ENCODE measurements around the gene DPYSL5. TPM values are rescaled to one million over a fixed set of nuclear protein-coding genes. Genes with fewer than 3 reads are reported as not detected.

The DPYSL5 gene
- total RNA-seq, 4 donors from 2014 or later, result not detected

DNA sequence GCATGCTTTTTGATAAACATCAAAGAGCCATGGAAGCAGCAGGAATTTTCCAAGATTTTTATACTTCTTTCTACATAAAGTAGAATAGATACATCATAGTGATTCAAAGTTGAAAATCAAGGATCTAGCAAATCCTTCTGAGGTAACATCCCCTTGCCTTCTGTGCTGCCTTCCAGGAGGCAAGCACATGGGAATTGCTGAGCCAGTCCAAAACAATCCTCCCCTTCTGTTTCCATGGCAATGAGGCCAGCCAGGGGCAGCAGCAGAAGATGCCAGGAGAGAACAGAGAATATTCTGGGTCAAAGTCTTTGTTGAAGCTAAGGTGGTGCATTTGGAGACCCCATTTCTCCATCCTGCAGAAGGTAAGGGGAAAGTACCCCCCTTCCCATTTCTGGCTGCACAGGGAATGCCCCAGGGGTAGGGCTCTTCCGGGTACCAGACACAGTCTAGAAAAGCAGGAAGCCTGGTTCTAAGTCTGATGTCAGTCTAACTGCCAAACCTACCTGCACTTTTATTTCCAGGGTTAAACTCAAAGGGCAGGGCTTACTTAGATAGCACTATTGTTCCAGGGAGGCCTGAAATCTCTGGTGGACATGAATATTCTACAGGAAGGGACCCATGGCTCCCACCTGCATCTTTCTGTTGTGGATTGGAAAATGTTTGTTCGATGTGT, 40.0 kb upstream of the DPYSL5 start:
- no peaks in the 10 kb centered on the region for H3K27me3 ChIP-seq
- H3K4me3 ChIP-seq, result no peak overlapping the region
- no peak overlapping the region for H3K27ac ChIP-seq
- no peaks in the 10 kb centered on the region for H3K9me3 ChIP-seq
- H3K4me1 ChIP-seq, result no peaks in the 10 kb centered on the region
- no peak for TF ChIP-seq POLR2A (IDR thresholded peaks at IDR 0.05)
- TF ChIP-seq, protein P1, sequence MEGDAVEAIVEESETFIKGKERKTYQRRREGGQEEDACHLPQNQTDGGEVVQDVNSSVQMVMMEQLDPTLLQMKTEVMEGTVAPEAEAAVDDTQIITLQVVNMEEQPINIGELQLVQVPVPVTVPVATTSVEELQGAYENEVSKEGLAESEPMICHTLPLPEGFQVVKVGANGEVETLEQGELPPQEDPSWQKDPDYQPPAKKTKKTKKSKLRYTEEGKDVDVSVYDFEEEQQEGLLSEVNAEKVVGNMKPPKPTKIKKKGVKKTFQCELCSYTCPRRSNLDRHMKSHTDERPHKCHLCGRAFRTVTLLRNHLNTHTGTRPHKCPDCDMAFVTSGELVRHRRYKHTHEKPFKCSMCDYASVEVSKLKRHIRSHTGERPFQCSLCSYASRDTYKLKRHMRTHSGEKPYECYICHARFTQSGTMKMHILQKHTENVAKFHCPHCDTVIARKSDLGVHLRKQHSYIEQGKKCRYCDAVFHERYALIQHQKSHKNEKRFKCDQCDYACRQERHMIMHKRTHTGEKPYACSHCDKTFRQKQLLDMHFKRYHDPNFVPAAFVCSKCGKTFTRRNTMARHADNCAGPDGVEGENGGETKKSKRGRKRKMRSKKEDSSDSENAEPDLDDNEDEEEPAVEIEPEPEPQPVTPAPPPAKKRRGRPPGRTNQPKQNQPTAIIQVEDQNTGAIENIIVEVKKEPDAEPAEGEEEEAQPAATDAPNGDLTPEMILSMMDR (IDR thresholded peaks at IDR 0.05), result no peak
- TF ChIP-seq EP300 (IDR thresholded peaks at IDR 0.05), result no peak
- no peak for DNase-seq (ENCODE audit: low spot score in 2 of 2)
- H3K36me3 ChIP-seq, result no peaks in the 10 kb centered on the region
- 54 to 67% methylated on average over 2 of the region's 2 CpGs for WGBS, 2 donors

DNA sequence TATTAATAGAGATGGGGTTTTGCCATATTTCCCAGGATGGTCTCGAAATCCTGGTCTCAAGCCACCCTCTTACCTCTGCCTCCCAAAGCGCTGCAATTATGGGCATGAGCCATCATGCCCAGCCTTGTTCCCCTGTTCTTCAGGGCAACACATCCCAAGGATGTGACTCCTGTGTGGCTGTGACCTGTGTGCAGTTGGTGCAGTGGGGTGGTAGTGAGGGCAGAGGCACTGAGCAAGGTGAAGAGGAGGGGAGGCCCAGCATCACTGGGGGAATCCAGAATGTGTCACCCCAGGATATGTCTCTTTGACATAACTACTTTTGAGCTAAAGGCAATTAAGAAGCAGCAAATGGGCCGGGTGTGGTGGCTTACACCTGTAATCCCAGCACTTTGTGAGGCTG, 38.7 kb upstream of the DPYSL5 start:
- no peak for DNase-seq (ENCODE audit: low spot score in 2 of 2)
- no peak overlapping the region for H3K4me3 ChIP-seq
- H3K9me3 ChIP-seq, result no peaks in the 10 kb centered on the region
- 92 to 95% methylated on average over 3 of the region's 3 CpGs for WGBS, 2 donors
- no peaks in the 10 kb centered on the region for H3K36me3 ChIP-seq
- H3K27ac ChIP-seq, result no peak overlapping the region
- H3K4me1 ChIP-seq, result no peaks in the 10 kb centered on the region
- H3K27me3 ChIP-seq, result no peaks in the 10 kb centered on the region
- no peak for TF ChIP-seq EP300 (IDR thresholded peaks at IDR 0.05)
- TF ChIP-seq, protein P1 (IDR thresholded peaks at IDR 0.05), result no peak
- no peak for TF ChIP-seq POLR2A (IDR thresholded peaks at IDR 0.05)

DNA sequence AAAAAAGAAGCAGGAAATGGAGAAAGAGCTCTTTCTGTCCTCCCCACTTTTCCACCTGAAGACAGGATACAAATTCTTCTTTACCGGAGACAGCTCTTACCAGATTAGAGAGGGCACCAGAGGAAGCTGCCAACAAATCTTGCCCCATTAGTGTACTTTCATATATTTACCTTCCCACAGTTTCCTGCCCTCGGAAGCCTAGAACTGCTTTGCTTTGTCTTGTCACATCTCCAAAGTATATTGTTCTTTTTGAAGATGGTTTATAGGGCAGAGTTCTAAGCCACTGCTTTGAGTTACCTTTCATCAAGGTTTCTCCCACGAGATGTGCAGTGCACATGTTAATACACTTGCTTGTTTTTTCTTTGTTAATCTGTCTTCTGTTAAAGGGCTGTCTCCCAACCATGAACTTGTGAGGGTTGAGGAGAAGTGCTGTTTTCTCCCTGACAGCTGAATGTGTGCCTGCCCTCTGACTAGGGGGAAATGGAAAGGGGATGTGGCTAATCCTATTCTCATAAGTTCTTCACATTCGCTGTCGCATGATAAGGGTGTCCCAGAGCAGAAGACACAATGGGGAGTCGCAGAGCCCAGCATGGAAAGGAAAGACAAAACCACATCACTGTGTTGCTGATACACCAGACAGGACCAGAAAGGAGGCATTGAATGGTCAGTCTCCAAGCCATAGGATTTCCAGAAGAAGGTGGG, 37.9 kb upstream of the DPYSL5 start:
- Histone ChIP-seq H3K27ac (no peak overlapping the region), H3K4me3 (no peak overlapping the region), H3K4me1 (no peaks in the 10 kb centered on the region), H3K27me3 (no peaks in the 10 kb centered on the region), H3K9me3 (no peaks in the 10 kb centered on the region), H3K36me3 (no peaks in the 10 kb centered on the region)
- 72 to 77% methylated on average over 6 of the region's 6 CpGs for WGBS, 2 donors
- DNase-seq (ENCODE audit: low spot score in 2 of 2), result no peak
- TF ChIP-seq, protein P1 (IDR thresholded peaks at IDR 0.05), result no peak
- TF ChIP-seq EP300 (IDR thresholded peaks at IDR 0.05) (no peak), POLR2A (IDR thresholded peaks at IDR 0.05) (no peak)

DNA sequence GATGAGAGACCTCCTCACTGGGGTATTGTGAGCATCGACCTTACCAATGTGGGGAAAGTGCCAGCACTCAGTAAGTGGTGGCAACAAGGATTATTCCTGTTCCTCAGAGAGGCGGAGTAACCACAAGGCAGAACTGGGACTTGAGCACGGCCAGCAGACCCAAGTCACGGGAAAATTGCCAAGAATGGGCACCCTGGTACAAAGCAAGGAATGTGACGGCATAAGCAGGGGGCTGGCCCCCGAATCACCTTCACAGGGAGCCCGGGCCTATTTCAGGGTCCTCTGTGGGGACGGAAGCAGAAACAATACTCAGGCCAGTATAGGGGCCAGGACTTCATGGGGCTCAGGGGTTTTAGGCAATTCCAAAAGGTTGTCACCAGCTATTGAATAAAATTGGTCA, 36.7 kb upstream of the DPYSL5 start:
- no peak for DNase-seq (ENCODE audit: low spot score in 2 of 2)
- Histone ChIP-seq H3K9me3 (no peaks in the 10 kb centered on the region), H3K36me3 (no peaks in the 10 kb centered on the region), H3K4me1 (no peaks in the 10 kb centered on the region), H3K27me3 (no peaks in the 10 kb centered on the region), H3K27ac (no peak overlapping the region), H3K4me3 (no peak overlapping the region)
- TF ChIP-seq EP300 (IDR thresholded peaks at IDR 0.05), result no peak
- TF ChIP-seq POLR2A (IDR thresholded peaks at IDR 0.05), result no peak
- TF ChIP-seq, protein P1 (IDR thresholded peaks at IDR 0.05), result no peak
- 40 to 62% methylated on average over 8 of the region's 8 CpGs for WGBS, 2 donors

Measured in tibial nerve (tissue), 4 donors.